HepG2 (cell line): Measurements from ENCODE around the gene CLTCL1. TPM values are rescaled to one million over a fixed set of nuclear protein-coding genes. Genes with fewer than 3 reads are reported as not detected.

Experiments
- AGO1 ChIP-seq: fragments of 200-400 bp; formaldehyde crosslinking; IDR thresholded peaks from 2 replicates; pipeline ENCODE4 v1.6.1; 2017; ENCODE audit warnings: mild to moderate bottlenecking, low read depth, low read length, moderate library complexity; ENCODE audit not compliant: poor library complexity, severe bottlenecking
- CBFB ChIP-seq: sonication (generic); formaldehyde crosslinking; IDR thresholded peaks from 2 replicates; pipeline ENCODE4 v1.4.0; 2020; ENCODE audit warnings: missing genetic modification reagents
- CBX5 ChIP-seq: sonication (generic); formaldehyde crosslinking; IDR thresholded peaks from 2 replicates; pipeline ENCODE4 v1.4.0; 2020; ENCODE audit warnings: missing genetic modification reagents, borderline replicate concordance
- DZIP1 ChIP-seq: sonication (generic); formaldehyde crosslinking; IDR thresholded peaks from 2 replicates; pipeline ENCODE4 v1.5.0; 2020; ENCODE audit warnings: mild to moderate bottlenecking, missing genetic modification reagents
- MIXL1 ChIP-seq: IDR thresholded peaks from 2 replicates; pipeline ENCODE4 v1.6.1; 2016
- MYPOP ChIP-seq: sonication (generic); formaldehyde crosslinking; IDR thresholded peaks from 2 replicates; pipeline ENCODE4 v1.8.1; 2023; ENCODE audit warnings: mild to moderate bottlenecking, moderate library complexity, missing genetic modification reagents
- NPAS2 ChIP-seq: sonication (generic); formaldehyde crosslinking; IDR thresholded peaks from 2 replicates; pipeline ENCODE4 v1.8.0; 2022; ENCODE audit warnings: mild to moderate bottlenecking, missing genetic modification reagents, borderline replicate concordance
- POLR2AphosphoS2 ChIP-seq: IDR thresholded peaks from 2 replicates; pipeline ENCODE4 v1.6.1; 2011; ENCODE audit warnings: low read depth, low read length, improper control_type of control experiment
- RFX5 ChIP-seq: IDR thresholded peaks from 2 replicates; pipeline ENCODE4 v1.6.1; 2011; ENCODE audit warnings: low read depth, low read length, improper control_type of control experiment
- SCMH1 ChIP-seq: sonication (generic); formaldehyde crosslinking; IDR thresholded peaks from 2 replicates; pipeline ENCODE4 v1.9.0; 2021; ENCODE audit warnings: missing genetic modification reagents, mild to moderate bottlenecking, borderline replicate concordance
- SIX1 ChIP-seq: sonication (generic); formaldehyde crosslinking; IDR thresholded peaks from 2 replicates; pipeline ENCODE4 v1.4.0; 2020; ENCODE audit warnings: missing genetic modification reagents, borderline replicate concordance
- TOE1 ChIP-seq: sonication (generic); formaldehyde crosslinking; IDR thresholded peaks from 2 replicates; pipeline ENCODE4 v1.4.0; 2020; ENCODE audit warnings: mild to moderate bottlenecking, missing genetic modification reagents
- ZBTB44 ChIP-seq: sonication (generic); formaldehyde crosslinking; IDR thresholded peaks from 2 replicates; pipeline ENCODE4 v1.4.0; 2020; ENCODE audit warnings: missing genetic modification reagents
- ZNF646 ChIP-seq: sonication (generic); formaldehyde crosslinking; IDR thresholded peaks from 2 replicates; pipeline ENCODE4 v1.9.0; 2021; ENCODE audit warnings: mild to moderate bottlenecking, missing genetic modification reagents
- ZNF792 ChIP-seq: IDR thresholded peaks from 2 replicates; pipeline ENCODE4 v1.6.1; 2016
- ZSCAN9 ChIP-seq: IDR thresholded peaks from 2 replicates; pipeline ENCODE4 v1.6.1; 2016; ENCODE audit warnings: borderline replicate concordance
- polyA plus RNA-seq, 8 experiments: library from polyadenylated mRNA; depleted of rRNA in 3 of 8; stranded (reverse) in 7 of 8; unstranded in 1 of 8; fragments of >200 nt; fragmentation: Illumina TruSeq in 4 of 8; extraction: Trizol in 4 of 8; gene quantifications; 2 replicates each; pipeline versions ENCODE4 v1.2.1 to v1.2.3, GENCODE V29; 2011 to 2016; ENCODE audit warnings: low read depth in 4 of 8, missing spikeins in 1 of 8, mixed read lengths in 1 of 8; ENCODE audit not compliant: insufficient read depth in 1 of 8
- total RNA-seq, 5 experiments: library from RNA; depleted of rRNA; stranded (reverse); fragments of >200 nt; fragmentation: Illumina TruSeq; extraction: Trizol; gene quantifications; 2 replicates each; pipeline ENCODE4 v1.2.3, GENCODE V29; 2016; ENCODE audit warnings: low read depth in 1 of 5

The CLTCL1 gene
- total and polyA plus RNA-seq, 2 of the 13 experiments (the other 11 are each of a cell fraction or from before 2014, with no cell fraction given) = 8.1 to 10.9 TPM

GRCh38 chr22:19292458-19293230 lies 1.1 kb upstream of the CLTCL1 start (continued):
- TF ChIP-seq CBFB (CRISPR knock-in tag) = peak; percentile 36; the same call in 1 of the 2 replicates
- TF ChIP-seq SCMH1 (CRISPR knock-in tag) = no peak
- TF ChIP-seq DZIP1 = no peak
- no peak for TF ChIP-seq ZSCAN9 (CRISPR knock-in tag)
- TF ChIP-seq SIX1 (CRISPR knock-in tag) = no peak
- TF ChIP-seq MYPOP = no peak
- TF ChIP-seq ZNF792 (CRISPR knock-in tag) = no peak
- no peak for TF ChIP-seq RFX5
- TF ChIP-seq POLR2AphosphoS2 = no peak
- TF ChIP-seq TOE1 (CRISPR knock-in tag) = no peak
- no peak for TF ChIP-seq CBX5 (CRISPR knock-in tag)
- no peak for TF ChIP-seq AGO1
- no peak for TF ChIP-seq ZBTB44
- TF ChIP-seq NPAS2 (CRISPR knock-in tag) = no peak
- no peak for TF ChIP-seq ZNF646 (CRISPR knock-in tag)
- TF ChIP-seq MIXL1 (CRISPR knock-in tag) = no peak
